ENCODE data around the gene MPZ. TPM values are rescaled to one million over a fixed set of nuclear protein-coding genes. Genes with fewer than 3 reads are reported as not detected.
"Not testable (repeated sequence)": the region's sequence is repeated elsewhere in the genome, so short reads cannot be mapped to it uniquely, and the experiment has no call there.

Gene MPZ
- 1 to 10 TPM; 1.0 to 8.7 (median 2.2) TPM for total RNA-seq

DNA sequence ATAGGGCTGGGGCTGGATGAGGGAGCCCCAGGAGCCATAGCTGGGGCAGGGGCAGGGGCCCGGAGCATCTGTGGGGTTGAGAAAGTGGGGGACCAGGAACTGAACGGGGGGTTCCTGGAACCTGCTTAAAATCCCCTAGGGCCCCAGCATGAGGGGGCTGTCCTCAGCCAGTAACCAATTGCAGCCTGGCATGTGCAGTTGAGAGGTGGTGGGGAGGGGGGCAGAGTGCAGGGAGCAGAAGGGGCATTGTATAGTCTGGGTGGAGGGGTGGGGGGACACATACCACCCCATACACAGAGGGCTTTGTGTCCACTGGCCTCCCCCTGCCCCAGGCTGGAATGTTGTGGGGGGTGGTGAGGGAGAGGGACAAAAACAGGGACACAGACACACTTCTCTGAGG, at the start of gene MPZ:
TSS of gene MPZ (minus strand) at position 101 of the 400 bp plus-strand sequence. CDS start at position 38, 63 bp downstream.
- H3K4me3 ChIP-seq: no peak within 1 kb of the TSS
- in situ Hi-C loops (cut with MboI; ENCODE audit: low pct_unique_long_range_greater_than_20kb in 2 of 9, low sequenced_read_pairs in 9 of 9, unreplicated experiment in 9 of 9): no loop called here
- ATAC-seq (replicated peaks in 6 of 8): no peak
- no peak within 1 kb of the TSS for H3K27ac ChIP-seq
- H3K4me1 ChIP-seq (replicated peaks in 1 of 2): peaks cover 11 to 14% of the 10 kb centered on the region in 2 donors
- WGBS, 10 experiments: no CpG with 5 or more reads among the region's 2 CpGs

DNA sequence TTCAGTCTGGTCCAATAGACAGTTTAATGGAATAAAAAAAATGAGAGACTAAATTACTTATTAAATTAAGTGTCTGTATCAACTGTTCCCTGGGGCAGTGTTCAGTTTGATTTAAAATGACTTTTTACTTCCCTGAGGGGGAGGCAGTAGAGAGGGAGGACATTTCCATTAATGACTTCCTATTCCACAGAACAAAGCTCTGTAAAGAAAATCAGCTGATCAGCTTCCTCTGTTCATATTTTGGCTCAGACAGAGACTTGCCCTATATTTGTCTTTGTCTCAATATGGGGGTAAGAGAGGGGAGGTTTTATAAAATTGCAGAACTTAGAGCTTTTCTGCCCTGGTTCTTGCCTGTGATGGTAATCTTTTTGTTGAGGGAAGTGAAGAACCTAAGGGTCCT, 49.5 kb upstream of the MPZ start:
- peak in 1 of 8 experiments; percentile 36 for ATAC-seq (replicated peaks in 6 of 8)
- H3K27ac ChIP-seq: no peak overlapping the region
- H3K4me1 ChIP-seq (replicated peaks in 1 of 2): no peaks in the 10 kb centered on the region
- H3K4me3 ChIP-seq: no peak overlapping the region
- in situ Hi-C loops (cut with MboI; ENCODE audit: low pct_unique_long_range_greater_than_20kb in 2 of 9, low sequenced_read_pairs in 9 of 9, unreplicated experiment in 9 of 9): no loop called here

DNA sequence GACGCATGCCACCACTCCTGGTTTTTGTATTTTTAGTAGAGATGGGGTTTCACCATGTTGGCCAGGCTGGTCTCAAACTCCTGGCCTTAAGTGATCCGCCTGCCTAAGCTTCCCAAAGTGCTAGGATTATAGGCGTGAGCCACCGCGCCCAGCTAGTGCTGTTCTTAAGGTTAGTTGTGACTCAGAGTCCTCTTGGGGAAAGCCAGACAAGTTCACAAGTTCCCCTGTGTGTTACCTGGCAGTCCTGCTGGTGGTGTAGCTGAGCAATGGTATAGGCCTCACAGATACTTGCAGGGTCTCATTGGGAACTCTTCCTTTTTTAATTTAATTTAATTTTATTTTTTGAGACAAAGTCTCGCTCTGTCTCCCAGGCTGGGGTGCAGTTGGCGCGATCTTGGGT, 47.3 kb upstream of the MPZ start:
- no peak overlapping the region for H3K27ac ChIP-seq
- WGBS, 10 experiments: 90 to 100% (median 100%) methylated on average over 1 to 7 of the region's 8 CpGs; no CpG with 5 or more reads in 2 of the 10 experiments
- in situ Hi-C loops (cut with MboI; ENCODE audit: low pct_unique_long_range_greater_than_20kb in 2 of 9, low sequenced_read_pairs in 9 of 9, unreplicated experiment in 9 of 9): no loop called here
- no peak overlapping the region for H3K4me3 ChIP-seq
- no peak for ATAC-seq (replicated peaks in 6 of 8)
- no peaks in the 10 kb centered on the region for H3K4me1 ChIP-seq (replicated peaks in 1 of 2)

- Histone ChIP-seq H3K4me1 (replicated peaks in 1 of 2) (no peaks in the 10 kb centered on the region), H3K27ac (no peak overlapping the region), H3K4me3 (no peak overlapping the region)
- 0 to 100% (median 89%) methylated on average over 1 of the region's 1 CpG; no CpG with 5 or more reads in 3 of the 10 experiments for WGBS, 10 experiments
- in situ Hi-C loops (cut with MboI; ENCODE audit: low pct_unique_long_range_greater_than_20kb in 2 of 9, low sequenced_read_pairs in 9 of 9, unreplicated experiment in 9 of 9): no loop called here
- peak in 1 of 8 experiments; percentile 18 for ATAC-seq (replicated peaks in 6 of 8)
Observed at GRCh38 chr1:161351482-161351881, 41.7 kb upstream of the MPZ start.

DNA sequence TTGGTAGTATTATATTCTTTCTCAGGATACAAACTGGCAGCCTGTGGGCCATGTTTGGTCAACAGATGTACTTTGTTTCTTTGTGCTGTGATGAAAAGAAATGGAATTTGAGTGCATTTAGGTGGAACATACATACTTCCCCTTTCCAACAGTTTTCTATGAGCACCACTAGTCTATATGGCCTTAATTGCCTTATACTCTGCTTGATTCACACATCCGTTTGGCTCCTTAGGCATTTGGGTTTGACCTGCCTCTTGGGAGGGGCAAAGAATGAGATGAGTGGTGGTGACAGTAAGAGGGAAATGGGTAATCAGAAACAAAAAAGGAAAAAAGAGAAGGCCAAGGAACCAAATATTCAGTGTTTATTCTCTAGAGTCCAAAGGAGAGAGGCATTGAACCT, 40.9 kb upstream of the MPZ start:
- ATAC-seq (replicated peaks in 6 of 8): no peak
- in situ Hi-C loops (cut with MboI; ENCODE audit: low pct_unique_long_range_greater_than_20kb in 2 of 9, low sequenced_read_pairs in 9 of 9, unreplicated experiment in 9 of 9): no loop called here
- no peaks in the 10 kb centered on the region for H3K4me1 ChIP-seq (replicated peaks in 1 of 2)
- H3K4me3 ChIP-seq: no peak overlapping the region
- 83 to 100% (median 100%) methylated on average over 1 of the region's 1 CpG; no CpG with 5 or more reads in 5 of the 10 experiments for WGBS, 10 experiments
- no peak overlapping the region for H3K27ac ChIP-seq

DNA sequence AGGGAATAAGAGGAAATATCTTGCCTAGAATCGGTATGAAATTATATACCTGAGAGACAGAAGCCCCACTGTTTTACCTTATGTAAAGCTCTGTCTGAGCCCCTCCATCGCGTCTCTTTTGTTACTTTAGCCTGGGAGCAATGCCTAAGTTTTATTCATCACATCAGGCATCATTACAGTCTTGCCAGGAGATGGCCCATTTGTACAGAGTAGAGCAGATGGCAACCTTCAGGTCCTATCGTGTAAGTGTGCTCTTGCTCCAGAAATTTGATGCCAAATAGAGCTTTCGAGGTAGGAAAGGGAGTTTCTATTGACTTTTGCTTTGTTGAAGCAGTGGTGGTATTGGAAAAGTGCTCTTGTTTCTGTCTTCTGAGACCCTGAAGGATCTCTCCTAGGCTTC, 33.1 kb upstream of the MPZ start:
- no peaks in the 10 kb centered on the region for H3K4me1 ChIP-seq (replicated peaks in 1 of 2)
- no peak overlapping the region for H3K27ac ChIP-seq
- 90 to 100% (median 100%) methylated on average over 1 to 5 of the region's 5 CpGs; no CpG with 5 or more reads in 3 of the 10 experiments for WGBS, 10 experiments
- no peak overlapping the region for H3K4me3 ChIP-seq
- ATAC-seq (replicated peaks in 6 of 8): no peak
- in situ Hi-C loops (cut with MboI; ENCODE audit: low pct_unique_long_range_greater_than_20kb in 2 of 9, low sequenced_read_pairs in 9 of 9, unreplicated experiment in 9 of 9): no loop called here

- Histone ChIP-seq H3K27ac (no peak overlapping the region), H3K4me3 (no peak overlapping the region), H3K4me1 (replicated peaks in 1 of 2) (no peaks in the 10 kb centered on the region)
- in situ Hi-C loops (cut with MboI; ENCODE audit: low pct_unique_long_range_greater_than_20kb in 2 of 9, low sequenced_read_pairs in 9 of 9, unreplicated experiment in 9 of 9): no loop called here
- ATAC-seq (replicated peaks in 6 of 8): no peak
- WGBS, 10 experiments: 80 to 100% (median 94%) methylated on average over 1 to 2 of the region's 2 CpGs; no CpG with 5 or more reads in 1 of the 10 experiments
Observed at GRCh38 chr1:161342177-161342576, 32.4 kb upstream of the MPZ start.

- Histone ChIP-seq H3K27ac (no peak overlapping the region), H3K4me3 (no peak overlapping the region), H3K4me1 (replicated peaks in 1 of 2) (no peaks in the 10 kb centered on the region)
- 68 to 100% (median 100%) methylated on average over 1 to 3 of the region's 3 CpGs; no CpG with 5 or more reads in 3 of the 10 experiments for WGBS, 10 experiments
- no peak for ATAC-seq (replicated peaks in 6 of 8)
- in situ Hi-C loops (cut with MboI; ENCODE audit: low pct_unique_long_range_greater_than_20kb in 2 of 9, low sequenced_read_pairs in 9 of 9, unreplicated experiment in 9 of 9): no loop called here
Observed at GRCh38 chr1:161335796-161336195, 26.0 kb upstream of the MPZ start.

- H3K4me1 ChIP-seq (replicated peaks in 1 of 2): no peaks in the 10 kb centered on the region
- WGBS, 10 experiments: 64 to 98% (median 94%) methylated on average over 3 to 9 of the region's 9 CpGs
- in situ Hi-C loops (cut with MboI; ENCODE audit: low pct_unique_long_range_greater_than_20kb in 2 of 9, low sequenced_read_pairs in 9 of 9, unreplicated experiment in 9 of 9): no loop called here
- H3K4me3 ChIP-seq: no peak overlapping the region
- H3K27ac ChIP-seq: no peak overlapping the region
- ATAC-seq (replicated peaks in 6 of 8): no peak
Observed at GRCh38 chr1:161333166-161333565, 23.4 kb upstream of the MPZ start.

- in situ Hi-C loops (cut with MboI; ENCODE audit: low pct_unique_long_range_greater_than_20kb in 2 of 9, low sequenced_read_pairs in 9 of 9, unreplicated experiment in 9 of 9): no loop called here
- ATAC-seq (replicated peaks in 6 of 8): peak in 1 of 8 experiments; percentile 20
- 64 to 100% (median 78%) methylated on average over 1 to 4 of the region's 4 CpGs; no CpG with 5 or more reads in 3 of the 10 experiments for WGBS, 10 experiments
- Histone ChIP-seq H3K27ac (no peak overlapping the region), H3K4me3 (no peak overlapping the region), H3K4me1 (replicated peaks in 1 of 2) (no peaks in the 10 kb centered on the region)
Observed at GRCh38 chr1:161330346-161330745, 20.6 kb upstream of the MPZ start.

GRCh38 chr1:161324020-161324419, 14.3 kb upstream of the MPZ start:
- in situ Hi-C loops (cut with MboI; ENCODE audit: low pct_unique_long_range_greater_than_20kb in 2 of 9, low sequenced_read_pairs in 9 of 9, unreplicated experiment in 9 of 9): no loop called here

DNA sequence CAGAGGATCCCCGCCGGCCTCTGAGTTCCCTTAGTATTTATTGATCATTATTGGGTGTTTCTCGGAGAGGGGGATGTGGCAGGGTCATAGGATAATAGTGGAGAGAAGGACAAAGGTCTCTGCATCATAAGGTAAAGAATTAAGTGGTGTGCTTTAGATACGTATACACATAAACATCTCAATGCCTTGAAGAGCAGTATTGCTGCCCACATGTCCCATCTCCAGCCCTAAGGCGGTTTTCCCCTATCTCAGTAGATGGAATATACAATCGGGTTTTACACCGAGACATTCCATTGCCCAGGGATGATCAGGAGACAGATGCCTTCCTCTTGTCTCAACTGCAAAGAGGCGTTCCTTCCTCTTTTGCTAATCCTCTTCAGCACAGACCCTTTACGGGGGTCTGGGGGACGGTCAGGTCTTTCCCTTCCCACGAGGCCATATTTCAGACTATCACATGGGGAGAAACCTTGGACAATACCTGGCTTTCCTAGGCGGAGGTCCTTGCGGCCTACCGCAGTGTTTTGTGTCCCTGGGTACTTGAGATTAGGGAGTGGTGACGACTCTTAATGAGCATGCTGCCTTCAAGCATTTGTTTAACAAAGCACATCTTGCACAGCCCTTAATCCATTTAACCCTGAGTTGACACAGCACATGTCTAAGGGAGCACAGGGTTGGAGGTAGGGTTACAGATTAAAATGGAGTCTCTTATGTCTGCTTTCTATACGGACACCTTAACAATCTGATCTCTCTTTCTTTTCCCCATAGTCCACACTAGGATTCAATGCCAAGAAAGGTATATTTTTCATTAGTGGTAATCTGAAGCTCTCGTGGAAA, 6.3 kb upstream of the MPZ start:
- 56 to 89% (median 72%) methylated on average over 1 to 13 of the region's 17 CpGs; no CpG with 5 or more reads in 1 of the 10 experiments for WGBS, 10 experiments
- H3K4me1 ChIP-seq (replicated peaks in 1 of 2): peaks cover 8 to 18% of the 10 kb centered on the region in 2 donors
- H3K4me3 ChIP-seq; in situ Hi-C loops (cut with MboI; ENCODE audit: low pct_unique_long_range_greater_than_20kb in 2 of 9, low sequenced_read_pairs in 9 of 9, unreplicated experiment in 9 of 9); H3K27ac ChIP-seq; ATAC-seq (replicated peaks in 6 of 8): not testable (repeated sequence)

More at GRCh38 chr1:161324020-161324419, 14.3 kb upstream of the MPZ start:
- H3K4me1 ChIP-seq (replicated peaks in 1 of 2): no peaks in the 10 kb centered on the region
- no peak overlapping the region for H3K4me3 ChIP-seq
- no peak for ATAC-seq (replicated peaks in 6 of 8)
- 85 to 100% (median 100%) methylated on average over 1 to 4 of the region's 4 CpGs; no CpG with 5 or more reads in 2 of the 10 experiments for WGBS, 10 experiments
- no peak overlapping the region for H3K27ac ChIP-seq

GRCh38 chr1:161314201-161314981, 4.6 kb upstream of the MPZ start, which contains the start of gene SDHC:
SDHC (plus strand) TSS chr1:161314381; CDS start chr1:161314406, 25 bp downstream.
- peak; percentile 84 to 100 (median 98) for ATAC-seq (replicated peaks in 6 of 8)
- in situ Hi-C loops (cut with MboI; ENCODE audit: low pct_unique_long_range_greater_than_20kb in 2 of 9, low sequenced_read_pairs in 9 of 9, unreplicated experiment in 9 of 9): no loop called here
- 0 to 6% (median 1%) methylated on average over 2 to 22 of the region's 45 CpGs; no CpG with 5 or more reads in 5 of the 10 experiments for WGBS, 10 experiments

More at GRCh38 chr1:161314201-161314981, 4.6 kb upstream of the MPZ start, which contains the start of gene SDHC:
- Histone ChIP-seq H3K4me3 (peak within 1 kb of the TSS; percentile 79 to 99 (median 93)), H3K4me1 (replicated peaks in 1 of 2) (peaks cover 8 to 18% of the 10 kb centered on the region in 2 donors), H3K27ac (peak within 1 kb of the TSS; percentile 85 to 95)
